Astrocyte (in vitro differentiated cells and primary cell): ENCODE data around the gene MAP7D1. TPM values are rescaled to one million over a fixed set of nuclear protein-coding genes. Genes with fewer than 3 reads are reported as not detected.

Experiments used
- DNase-seq: peaks from one replicate; pipeline ENCODE4 v3.0.0-alpha.2; 2010; ENCODE audit warnings: low read depth
- FAIRE-seq: peaks from 2 replicates; lab custom pipeline; 2011; peaks lifted over from hg19 to GRCh38; lab: Jason Lieb, UNC
- H2AFZ ChIP-seq: 2 replicates; pipeline ENCODE4 v1.6.0; 2012; ENCODE audit warnings: low read depth, low read length, inconsistent platforms
- H3K27ac ChIP-seq: 2 replicates; pipeline ENCODE4 v1.5.1; 2011; ENCODE audit warnings: low read depth, low read length, inconsistent platforms
- H3K27me3 ChIP-seq: 2 replicates; pipeline ENCODE4 v1.6.0; 2011; ENCODE audit warnings: low read length, inconsistent platforms; ENCODE audit not compliant: insufficient read depth
- H3K36me3 ChIP-seq: 2 replicates; pipeline ENCODE4 v1.5.1; 2011; ENCODE audit warnings: low read length, inconsistent platforms; ENCODE audit not compliant: insufficient read depth
- H3K4me1 ChIP-seq: 2 replicates; pipeline ENCODE4 v1.5.1; 2011; ENCODE audit warnings: low read length, inconsistent platforms; ENCODE audit not compliant: insufficient read depth
- H3K4me2 ChIP-seq: 2 replicates; pipeline ENCODE4 v1.6.0; 2012; ENCODE audit warnings: low read length, inconsistent platforms
- H3K4me3 ChIP-seq: 2 replicates; pipeline ENCODE4 v1.5.1; 2011; ENCODE audit warnings: low read depth, mild to moderate bottlenecking, low read length, inconsistent platforms; ENCODE audit not compliant: insufficient read depth
- H3K79me2 ChIP-seq: 2 replicates; pipeline ENCODE4 v1.6.0; 2012; ENCODE audit warnings: mild to moderate bottlenecking, low read length, inconsistent platforms; ENCODE audit not compliant: insufficient read depth
- H3K9ac ChIP-seq: 2 replicates; pipeline ENCODE4 v1.6.0; 2012; ENCODE audit warnings: mild to moderate bottlenecking, low read length, inconsistent platforms
- H3K9me3 ChIP-seq: 2 replicates; pipeline ENCODE4 v1.5.1; 2012; ENCODE audit warnings: low read depth, mild to moderate bottlenecking, low read length, inconsistent platforms; ENCODE audit not compliant: insufficient read depth
- H4K20me1 ChIP-seq: 2 replicates; pipeline ENCODE4 v1.6.0; 2012; ENCODE audit warnings: low read length, inconsistent platforms; ENCODE audit not compliant: insufficient read depth
- H3K27ac Mint-ChIP-seq: one replicate; pipeline ENCODE4 v1.8.0; 2021; ENCODE audit warnings: mild to moderate bottlenecking, mixed read lengths; ENCODE audit not compliant: unreplicated experiment
- H3K27me3 Mint-ChIP-seq: one replicate; pipeline ENCODE4 v1.8.0; 2021; ENCODE audit warnings: low read depth, mixed read lengths; ENCODE audit not compliant: unreplicated experiment
- H3K36me3 Mint-ChIP-seq: one replicate; pipeline ENCODE4 v1.8.0; 2021; ENCODE audit warnings: low read depth, mixed read lengths; ENCODE audit not compliant: unreplicated experiment
- H3K4me1 Mint-ChIP-seq: one replicate; pipeline ENCODE4 v1.8.0; 2021; ENCODE audit warnings: low read depth, mixed read lengths; ENCODE audit not compliant: unreplicated experiment
- H3K4me3 Mint-ChIP-seq: one replicate; pipeline ENCODE4 v1.8.0; 2021; ENCODE audit warnings: mild to moderate bottlenecking, moderate library complexity, mixed read lengths; ENCODE audit not compliant: unreplicated experiment
- H3K9me3 Mint-ChIP-seq: one replicate; pipeline ENCODE4 v1.8.0; 2021; ENCODE audit warnings: mild to moderate bottlenecking, mixed read lengths; ENCODE audit not compliant: unreplicated experiment
- EZH2 ChIP-seq: IDR thresholded peaks from 2 replicates; pipeline ENCODE4 v1.6.1; 2012; ENCODE audit warnings: mild to moderate bottlenecking, low read length, inconsistent platforms; ENCODE audit not compliant: insufficient read depth
- total RNA-seq: library from RNA; stranded (reverse); gene quantifications from 2 replicates; pipeline ENCODE4 v1.2.1, GENCODE V29; 2021
- TF ChIP-seq, protein P1 (sequence below): IDR thresholded peaks from 2 replicates; pipeline ENCODE4 v1.5.1; 2011; ENCODE audit warnings: low read depth, mild to moderate bottlenecking, inconsistent platforms, low read length, moderate library complexity; ENCODE audit not compliant: insufficient read depth

MAP7D1 gene
- total RNA-seq, 1 donor from 2014 or later, result 271 TPM

DNA sequence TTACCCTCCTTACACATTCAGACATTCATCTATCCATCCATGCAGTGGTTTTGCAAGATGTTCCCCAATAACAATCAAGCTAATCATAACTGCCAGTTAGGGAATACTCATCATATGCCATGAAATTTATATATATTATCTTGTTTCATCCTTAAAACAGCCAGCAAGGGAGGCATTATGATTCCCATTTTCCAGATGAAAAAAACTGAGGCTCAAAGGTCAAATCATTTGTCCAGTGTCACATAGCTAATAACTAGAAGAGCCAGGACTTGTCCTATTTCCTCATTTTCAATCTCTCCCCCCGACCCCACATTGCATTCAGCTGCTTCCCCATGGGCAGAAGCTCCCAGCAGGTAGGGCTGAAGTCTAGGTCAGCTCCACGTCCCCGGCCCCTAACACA, 23.9 kb upstream of the MAP7D1 start:
- FAIRE-seq (no peak), DNase-seq (no peak)
- Histone ChIP-seq H3K27me3 (no peaks in the 10 kb centered on the region), H3K4me2 (no peak overlapping the region), H3K27ac (no peak overlapping the region), H3K4me1 (peaks cover 41% of the 10 kb centered on the region), H3K36me3 (peaks cover 4% of the 10 kb centered on the region), H2AFZ (no peak overlapping the region), H4K20me1 (no peaks in the 10 kb centered on the region), H3K9ac (no peak overlapping the region), H3K79me2 (no peaks in the 10 kb centered on the region), H3K4me3 (no peak overlapping the region), H3K9me3 (no peaks in the 10 kb centered on the region)
- Mint-ChIP-seq H3K9me3 (no peaks in the 10 kb centered on the region), H3K36me3 (peaks cover 5% of the 10 kb centered on the region), H3K4me1 (peaks cover 40% of the 10 kb centered on the region), H3K27me3 (no peaks in the 10 kb centered on the region), H3K4me3 (no peak overlapping the region), H3K27ac (no peak overlapping the region)
- TF ChIP-seq, protein P1, sequence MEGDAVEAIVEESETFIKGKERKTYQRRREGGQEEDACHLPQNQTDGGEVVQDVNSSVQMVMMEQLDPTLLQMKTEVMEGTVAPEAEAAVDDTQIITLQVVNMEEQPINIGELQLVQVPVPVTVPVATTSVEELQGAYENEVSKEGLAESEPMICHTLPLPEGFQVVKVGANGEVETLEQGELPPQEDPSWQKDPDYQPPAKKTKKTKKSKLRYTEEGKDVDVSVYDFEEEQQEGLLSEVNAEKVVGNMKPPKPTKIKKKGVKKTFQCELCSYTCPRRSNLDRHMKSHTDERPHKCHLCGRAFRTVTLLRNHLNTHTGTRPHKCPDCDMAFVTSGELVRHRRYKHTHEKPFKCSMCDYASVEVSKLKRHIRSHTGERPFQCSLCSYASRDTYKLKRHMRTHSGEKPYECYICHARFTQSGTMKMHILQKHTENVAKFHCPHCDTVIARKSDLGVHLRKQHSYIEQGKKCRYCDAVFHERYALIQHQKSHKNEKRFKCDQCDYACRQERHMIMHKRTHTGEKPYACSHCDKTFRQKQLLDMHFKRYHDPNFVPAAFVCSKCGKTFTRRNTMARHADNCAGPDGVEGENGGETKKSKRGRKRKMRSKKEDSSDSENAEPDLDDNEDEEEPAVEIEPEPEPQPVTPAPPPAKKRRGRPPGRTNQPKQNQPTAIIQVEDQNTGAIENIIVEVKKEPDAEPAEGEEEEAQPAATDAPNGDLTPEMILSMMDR, result no peak
- TF ChIP-seq EZH2, result no peak

DNA sequence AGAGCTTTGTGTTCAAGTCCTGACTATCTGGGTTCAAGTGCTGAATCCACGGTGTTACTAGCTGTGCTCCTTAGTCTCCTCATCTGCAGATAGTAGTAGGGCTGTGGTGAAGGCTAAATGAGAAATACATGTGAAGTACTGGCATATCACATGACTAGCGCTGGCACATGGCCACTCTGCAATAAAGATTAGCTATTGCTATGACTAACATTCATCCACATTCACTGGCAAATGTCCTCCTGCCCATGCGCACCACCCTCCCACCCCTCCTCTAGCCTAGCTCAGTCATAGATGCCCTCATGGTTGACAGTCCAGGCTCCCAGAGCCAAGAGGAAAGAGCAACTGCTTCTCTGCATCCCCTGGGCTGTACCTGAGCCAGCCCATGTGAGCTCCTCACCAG, 22.5 kb upstream of the MAP7D1 start:
- Mint-ChIP-seq H3K4me1 (peaks cover 35% of the 10 kb centered on the region), H3K27me3 (no peaks in the 10 kb centered on the region), H3K9me3 (no peaks in the 10 kb centered on the region), H3K27ac (peak overlapping the region; percentile 18), H3K36me3 (peaks cover 14% of the 10 kb centered on the region), H3K4me3 (no peak overlapping the region)
- Histone ChIP-seq H3K4me2 (peak overlapping the region; percentile 44), H3K27ac (peak overlapping the region; percentile 44), H3K9ac (peak overlapping the region; percentile 23), H4K20me1 (no peaks in the 10 kb centered on the region), H3K79me2 (peaks cover 8% of the 10 kb centered on the region), H3K9me3 (no peaks in the 10 kb centered on the region), H3K4me3 (no peak overlapping the region), H3K4me1 (peaks cover 44% of the 10 kb centered on the region), H2AFZ (peak overlapping the region; percentile 70), H3K36me3 (peaks cover 16% of the 10 kb centered on the region), H3K27me3 (no peaks in the 10 kb centered on the region)
- FAIRE-seq (peak; percentile 97), DNase-seq (peak; percentile 95)
- no peak for TF ChIP-seq EZH2
- TF ChIP-seq, protein P1, result no peak

DNA sequence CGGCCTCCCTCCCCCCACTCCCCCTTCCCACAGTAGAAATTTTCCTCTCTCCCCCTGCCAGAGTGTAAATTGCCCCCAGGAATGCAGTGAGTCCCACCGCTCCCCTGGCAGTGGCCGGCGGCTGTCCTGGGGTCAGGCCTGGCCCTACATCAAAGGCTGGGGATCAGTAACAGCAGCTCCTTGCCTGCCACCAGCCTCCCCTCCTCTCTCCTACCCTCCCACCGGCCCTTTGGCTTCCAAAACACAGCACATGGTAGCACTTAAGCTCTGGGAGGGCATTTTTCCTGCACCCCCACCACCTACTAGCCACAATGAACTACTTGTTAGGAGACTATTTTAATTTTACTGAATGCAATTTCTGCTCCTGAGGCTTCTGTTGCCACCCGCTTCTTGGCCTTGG, 21.9 kb upstream of the MAP7D1 start:
- no peak overlapping the region for H3K4me3 Mint-ChIP-seq
- H3K36me3 Mint-ChIP-seq, result peaks cover 15% of the 10 kb centered on the region
- Histone ChIP-seq H3K9me3 (no peaks in the 10 kb centered on the region), H3K4me3 (no peak overlapping the region), H3K27me3 (no peaks in the 10 kb centered on the region), H3K4me2 (peak overlapping the region; percentile 44), H3K79me2 (peaks cover 9% of the 10 kb centered on the region), H3K27ac (no peak overlapping the region), H3K9ac (peak overlapping the region; percentile 16), H3K4me1 (peaks cover 44% of the 10 kb centered on the region), H3K36me3 (peaks cover 16% of the 10 kb centered on the region), H2AFZ (no peak overlapping the region), H4K20me1 (no peaks in the 10 kb centered on the region)
- no peak overlapping the region for H3K27ac Mint-ChIP-seq
- TF ChIP-seq EZH2, result no peak
- TF ChIP-seq, protein P1, result no peak
- H3K9me3 Mint-ChIP-seq, result no peaks in the 10 kb centered on the region
- no peak for DNase-seq
- H3K27me3 Mint-ChIP-seq, result no peaks in the 10 kb centered on the region
- no peak for FAIRE-seq
- peaks cover 30% of the 10 kb centered on the region for H3K4me1 Mint-ChIP-seq
